Measurements from ENCODE around the gene TSPAN14. TPM values are rescaled to one million over a fixed set of nuclear protein-coding genes. Genes with fewer than 3 reads are reported as not detected.
A peak's percentile ranks its signal among the peaks of the same experiment; 100 is the strongest.

TSPAN14 gene
- polyA plus RNA-seq, 1 donor (not counting 4 experiments of a cell fraction or from before 2014, with no cell fraction given): 71.1 TPM

DNA sequence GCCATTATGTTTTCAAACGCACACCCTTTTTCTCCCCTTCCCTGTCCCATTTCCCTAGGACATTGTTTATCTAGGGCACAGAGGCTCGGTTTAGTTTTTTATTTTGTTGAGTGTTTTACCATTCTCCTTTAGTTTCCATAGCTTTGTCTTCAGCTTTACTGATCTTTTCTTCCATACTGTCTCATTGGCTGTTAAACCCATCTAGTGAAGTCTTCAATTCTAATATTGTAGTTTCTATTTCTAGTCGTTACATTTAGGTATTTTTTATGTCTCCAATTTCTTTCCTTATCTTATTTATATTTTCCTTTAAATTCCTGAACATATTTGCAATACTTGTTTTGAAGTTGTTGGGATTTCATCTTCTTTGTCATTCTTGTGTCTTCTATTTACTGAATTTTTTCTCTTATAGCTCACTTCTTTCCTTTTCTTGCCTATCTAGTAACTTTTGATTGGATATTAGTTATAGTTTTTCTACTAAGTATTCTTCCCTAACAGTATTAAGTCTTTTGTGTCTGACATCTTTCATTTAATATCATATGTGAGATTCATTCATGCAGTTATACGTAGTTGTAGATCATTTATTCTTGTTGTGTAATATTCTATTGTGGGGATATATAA, 42.6 kb downstream of the TSPAN14 start:
- Histone ChIP-seq H3K4me1 (ENCODE audit: control insufficient read depth, extremely low read depth, insufficient read depth, low read length) (peaks cover 86% of the 10 kb centered on the region), H4K20me1 (ENCODE audit: control insufficient read depth, extremely low read depth, insufficient read depth, low read length) (peaks cover 8% of the 10 kb centered on the region), H3K27ac (ENCODE audit: control insufficient read depth, insufficient read depth, low read length) (peak overlapping the region; percentile 89), H3K9ac (ENCODE audit: control insufficient read depth, extremely low read depth, insufficient read depth, low read length) (no peak overlapping the region), H3K4me2 (ENCODE audit: control insufficient read depth, extremely low read depth, insufficient read depth, low read depth, low read length) (peak overlapping the region; percentile 22), H3K4me3 (ENCODE audit: control insufficient read depth in 2 of 3, extremely low read depth in 1 of 3, insufficient read depth in 2 of 3, low read depth in 1 of 3, low read length in 3 of 3) (no peak overlapping the region), H3K79me2 (ENCODE audit: control insufficient read depth, insufficient read depth, low read length) (peaks cover 87% of the 10 kb centered on the region), H3K9me1 (ENCODE audit: control insufficient read depth, extremely low read depth, insufficient read depth, low read length) (no peaks in the 10 kb centered on the region), H3K9me3 (ENCODE audit: control insufficient read depth, low read depth, low read length) (no peaks in the 10 kb centered on the region), H2AFZ (ENCODE audit: control insufficient read depth, low read length) (no peak overlapping the region), H3K27me3 (ENCODE audit: control insufficient read depth, extremely low read depth, insufficient read depth, low read length) (no peaks in the 10 kb centered on the region), H3K36me3 (ENCODE audit: control insufficient read depth in 2 of 2, extremely low read depth in 1 of 2, insufficient read depth in 2 of 2, low read length in 2 of 2) (peaks cover 12 to 23% of the 10 kb centered on the region in 2 experiments)
- no peak for TF ChIP-seq EZH2 (IDR thresholded peaks at IDR 0.05; ENCODE audit: low read length)
- dilution Hi-C loops (cut with MboI; ENCODE audit: extremely low pct_ligation_motif_present, low sequenced_read_pairs): no loop called here
- FAIRE-seq: no peak
- DNase-seq (ENCODE audit: low read depth, low spot score): no peak

DNA sequence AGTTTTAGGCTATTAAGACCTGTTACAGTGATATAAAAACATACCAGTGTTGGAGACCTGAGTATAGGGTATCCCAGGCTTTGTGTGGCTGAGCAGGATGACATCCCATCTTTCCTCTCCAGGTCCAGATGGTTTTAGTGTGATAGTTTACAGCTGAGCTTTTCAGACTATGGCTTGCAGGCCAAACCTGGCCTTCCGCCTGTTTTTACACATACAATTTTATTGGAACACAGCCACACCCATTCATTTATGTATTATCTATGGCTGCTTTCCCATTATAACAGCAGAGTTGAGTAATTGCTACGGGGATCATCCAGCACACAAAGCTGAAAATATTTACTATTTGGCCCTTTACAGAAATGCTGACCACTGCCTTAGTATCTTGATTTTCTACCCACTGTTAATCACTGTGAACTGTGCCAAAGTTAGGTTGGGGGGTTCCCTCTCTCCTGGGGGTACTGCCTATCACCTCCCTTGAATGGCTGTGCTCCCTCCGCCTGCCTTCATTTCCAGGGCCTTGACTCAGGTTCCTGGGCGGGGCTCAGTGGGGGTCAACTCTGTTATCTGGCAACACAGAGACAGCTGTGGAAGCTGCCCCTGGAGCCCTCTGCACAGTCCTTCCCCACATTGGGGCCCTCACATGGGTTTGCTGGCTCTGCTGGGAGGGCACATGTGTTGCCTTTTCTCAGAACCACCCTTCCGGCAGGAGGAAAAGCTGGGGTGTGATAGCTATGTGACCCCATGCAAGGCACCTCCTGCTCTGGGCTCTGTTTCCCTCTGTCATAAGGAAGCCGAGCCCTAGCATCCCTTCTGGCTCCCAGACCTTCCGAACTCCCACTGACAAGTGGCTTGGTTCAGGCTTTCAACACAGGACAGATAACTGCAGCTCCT, 43.3 kb downstream of the TSPAN14 start:
- no peak for TF ChIP-seq EZH2 (IDR thresholded peaks at IDR 0.05; ENCODE audit: low read length)
- TF ChIP-seq, protein P1, sequence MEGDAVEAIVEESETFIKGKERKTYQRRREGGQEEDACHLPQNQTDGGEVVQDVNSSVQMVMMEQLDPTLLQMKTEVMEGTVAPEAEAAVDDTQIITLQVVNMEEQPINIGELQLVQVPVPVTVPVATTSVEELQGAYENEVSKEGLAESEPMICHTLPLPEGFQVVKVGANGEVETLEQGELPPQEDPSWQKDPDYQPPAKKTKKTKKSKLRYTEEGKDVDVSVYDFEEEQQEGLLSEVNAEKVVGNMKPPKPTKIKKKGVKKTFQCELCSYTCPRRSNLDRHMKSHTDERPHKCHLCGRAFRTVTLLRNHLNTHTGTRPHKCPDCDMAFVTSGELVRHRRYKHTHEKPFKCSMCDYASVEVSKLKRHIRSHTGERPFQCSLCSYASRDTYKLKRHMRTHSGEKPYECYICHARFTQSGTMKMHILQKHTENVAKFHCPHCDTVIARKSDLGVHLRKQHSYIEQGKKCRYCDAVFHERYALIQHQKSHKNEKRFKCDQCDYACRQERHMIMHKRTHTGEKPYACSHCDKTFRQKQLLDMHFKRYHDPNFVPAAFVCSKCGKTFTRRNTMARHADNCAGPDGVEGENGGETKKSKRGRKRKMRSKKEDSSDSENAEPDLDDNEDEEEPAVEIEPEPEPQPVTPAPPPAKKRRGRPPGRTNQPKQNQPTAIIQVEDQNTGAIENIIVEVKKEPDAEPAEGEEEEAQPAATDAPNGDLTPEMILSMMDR (optimal IDR thresholded peaks at IDR 0.05 in 1 of 3, IDR thresholded peaks at IDR 0.05 in 1 of 3, conservative IDR thresholded peaks at IDR 0.05 in 1 of 3; ENCODE audit: extremely low read depth in 1 of 3, insufficient read depth in 2 of 3, low read length in 3 of 3): no peak
- FAIRE-seq (no peak), DNase-seq (ENCODE audit: low read depth, low spot score) (no peak)
- dilution Hi-C loops (cut with MboI; ENCODE audit: extremely low pct_ligation_motif_present, low sequenced_read_pairs): no loop called here
- Histone ChIP-seq H3K4me2 (ENCODE audit: control insufficient read depth, extremely low read depth, insufficient read depth, low read depth, low read length) (peak overlapping the region; percentile 22), H3K36me3 (ENCODE audit: control insufficient read depth in 2 of 2, extremely low read depth in 1 of 2, insufficient read depth in 2 of 2, low read length in 2 of 2) (peaks cover 12 to 20% of the 10 kb centered on the region in 2 experiments), H3K27me3 (ENCODE audit: control insufficient read depth, extremely low read depth, insufficient read depth, low read length) (no peaks in the 10 kb centered on the region), H3K9me1 (ENCODE audit: control insufficient read depth, extremely low read depth, insufficient read depth, low read length) (no peaks in the 10 kb centered on the region), H3K4me3 (ENCODE audit: control insufficient read depth in 2 of 3, extremely low read depth in 1 of 3, insufficient read depth in 2 of 3, low read depth in 1 of 3, low read length in 3 of 3) (no peak overlapping the region), H3K4me1 (ENCODE audit: control insufficient read depth, extremely low read depth, insufficient read depth, low read length) (peaks cover 93% of the 10 kb centered on the region), H3K9me3 (ENCODE audit: control insufficient read depth, low read depth, low read length) (no peaks in the 10 kb centered on the region), H4K20me1 (ENCODE audit: control insufficient read depth, extremely low read depth, insufficient read depth, low read length) (peaks cover 8% of the 10 kb centered on the region), H3K9ac (ENCODE audit: control insufficient read depth, extremely low read depth, insufficient read depth, low read length) (peak overlapping the region; percentile 67), H3K27ac (ENCODE audit: control insufficient read depth, insufficient read depth, low read length) (peak overlapping the region; percentile 89), H3K79me2 (ENCODE audit: control insufficient read depth, insufficient read depth, low read length) (peaks cover 87% of the 10 kb centered on the region), H2AFZ (ENCODE audit: control insufficient read depth, low read length) (no peak overlapping the region)
